ENCODE measurements around the gene CXXC5.

GRCh38 chr5:139696167-139696893 is 48.2 kb downstream of the CXXC5 start:
- TF ChIP-seq EP300 (IDR thresholded peaks at IDR 0.05), result no peak
- TF ChIP-seq, protein P1, sequence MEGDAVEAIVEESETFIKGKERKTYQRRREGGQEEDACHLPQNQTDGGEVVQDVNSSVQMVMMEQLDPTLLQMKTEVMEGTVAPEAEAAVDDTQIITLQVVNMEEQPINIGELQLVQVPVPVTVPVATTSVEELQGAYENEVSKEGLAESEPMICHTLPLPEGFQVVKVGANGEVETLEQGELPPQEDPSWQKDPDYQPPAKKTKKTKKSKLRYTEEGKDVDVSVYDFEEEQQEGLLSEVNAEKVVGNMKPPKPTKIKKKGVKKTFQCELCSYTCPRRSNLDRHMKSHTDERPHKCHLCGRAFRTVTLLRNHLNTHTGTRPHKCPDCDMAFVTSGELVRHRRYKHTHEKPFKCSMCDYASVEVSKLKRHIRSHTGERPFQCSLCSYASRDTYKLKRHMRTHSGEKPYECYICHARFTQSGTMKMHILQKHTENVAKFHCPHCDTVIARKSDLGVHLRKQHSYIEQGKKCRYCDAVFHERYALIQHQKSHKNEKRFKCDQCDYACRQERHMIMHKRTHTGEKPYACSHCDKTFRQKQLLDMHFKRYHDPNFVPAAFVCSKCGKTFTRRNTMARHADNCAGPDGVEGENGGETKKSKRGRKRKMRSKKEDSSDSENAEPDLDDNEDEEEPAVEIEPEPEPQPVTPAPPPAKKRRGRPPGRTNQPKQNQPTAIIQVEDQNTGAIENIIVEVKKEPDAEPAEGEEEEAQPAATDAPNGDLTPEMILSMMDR (IDR thresholded peaks at IDR 0.05), result no peak
